ENCODE measurements around the gene TLR10.
A peak's percentile ranks its signal among the peaks of the same experiment; 100 is the strongest.

The TLR10 gene

DNA sequence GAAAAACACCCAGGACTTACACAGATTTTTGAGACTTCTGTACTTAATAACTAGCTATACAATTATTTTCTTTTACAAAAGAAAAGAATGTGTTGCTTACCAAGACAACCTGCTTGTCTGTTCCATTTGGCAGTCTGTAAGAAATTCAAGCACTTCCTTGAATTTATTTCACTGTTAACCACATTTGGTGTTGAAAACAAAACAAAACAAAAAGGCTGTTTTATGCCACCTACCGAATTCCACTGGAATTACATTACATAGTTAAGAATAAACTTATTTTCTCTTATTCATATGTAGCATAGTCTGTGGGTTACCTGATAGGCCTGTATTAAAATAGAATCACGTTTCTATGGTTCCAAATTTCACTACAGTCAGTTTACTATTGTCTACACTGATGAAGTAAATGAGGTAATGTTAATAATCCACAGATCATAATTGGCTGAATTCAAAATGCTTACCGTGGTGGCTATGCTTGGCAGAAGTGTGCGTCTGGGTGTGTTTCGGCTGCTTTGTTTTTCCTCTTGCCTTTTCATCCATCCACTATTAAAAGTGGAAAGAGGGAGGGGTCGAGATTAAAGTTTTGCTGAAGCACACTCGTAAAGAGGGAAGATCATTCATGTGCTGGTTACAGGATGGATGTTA lies 22.0 kb upstream of the TLR10 start, which contains the start of gene TLR1:
TSS of gene TLR1 (minus strand) at position 138 of the 642 bp plus-strand sequence. CDS start 5,960 bp downstream, outside the sequence.
- TF ChIP-seq EZH2 (IDR thresholded peaks at IDR 0.05; ENCODE audit: borderline replicate concordance, low read length): no peak
- TF ChIP-seq, protein P1, sequence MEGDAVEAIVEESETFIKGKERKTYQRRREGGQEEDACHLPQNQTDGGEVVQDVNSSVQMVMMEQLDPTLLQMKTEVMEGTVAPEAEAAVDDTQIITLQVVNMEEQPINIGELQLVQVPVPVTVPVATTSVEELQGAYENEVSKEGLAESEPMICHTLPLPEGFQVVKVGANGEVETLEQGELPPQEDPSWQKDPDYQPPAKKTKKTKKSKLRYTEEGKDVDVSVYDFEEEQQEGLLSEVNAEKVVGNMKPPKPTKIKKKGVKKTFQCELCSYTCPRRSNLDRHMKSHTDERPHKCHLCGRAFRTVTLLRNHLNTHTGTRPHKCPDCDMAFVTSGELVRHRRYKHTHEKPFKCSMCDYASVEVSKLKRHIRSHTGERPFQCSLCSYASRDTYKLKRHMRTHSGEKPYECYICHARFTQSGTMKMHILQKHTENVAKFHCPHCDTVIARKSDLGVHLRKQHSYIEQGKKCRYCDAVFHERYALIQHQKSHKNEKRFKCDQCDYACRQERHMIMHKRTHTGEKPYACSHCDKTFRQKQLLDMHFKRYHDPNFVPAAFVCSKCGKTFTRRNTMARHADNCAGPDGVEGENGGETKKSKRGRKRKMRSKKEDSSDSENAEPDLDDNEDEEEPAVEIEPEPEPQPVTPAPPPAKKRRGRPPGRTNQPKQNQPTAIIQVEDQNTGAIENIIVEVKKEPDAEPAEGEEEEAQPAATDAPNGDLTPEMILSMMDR (IDR thresholded peaks at IDR 0.05; ENCODE audit: low read length): peak; percentile 54
- Histone ChIP-seq H3K4me2 (ENCODE audit: low read length) (peak within 1 kb of the TSS; percentile 81), H3K4me1 (ENCODE audit: insufficient read depth, low read length, severe bottlenecking) (peaks cover 29% of the 10 kb centered on the region), H2AFZ (ENCODE audit: low read length) (no peak within 1 kb of the TSS), H3K9me2 (ENCODE audit: low read depth, low read length) (no peaks in the 10 kb centered on the region), H4K20me1 (ENCODE audit: insufficient read depth, low read length) (no peaks in the 10 kb centered on the region), H3K79me2 (ENCODE audit: insufficient read depth, low read length) (no peaks in the 10 kb centered on the region), H3K27me3 (ENCODE audit: insufficient read depth, low read length) (no peaks in the 10 kb centered on the region), H3F3A (ENCODE audit: insufficient read depth, low read length) (no peaks in the 10 kb centered on the region), H3K9ac (ENCODE audit: low read length) (peak within 1 kb of the TSS; percentile 83), H3K4me3 (ENCODE audit: low read depth, low read length, poor library complexity, severe bottlenecking) (peak within 1 kb of the TSS; percentile 61), H3K36me3 (ENCODE audit: insufficient read depth, low read length) (peaks cover 41% of the 10 kb centered on the region), H3K27ac (ENCODE audit: low read depth, low read length, poor library complexity, severe bottlenecking) (peak within 1 kb of the TSS; percentile 95), H3K9me3 (ENCODE audit: low read length) (peaks cover 24% of the 10 kb centered on the region)

DNA sequence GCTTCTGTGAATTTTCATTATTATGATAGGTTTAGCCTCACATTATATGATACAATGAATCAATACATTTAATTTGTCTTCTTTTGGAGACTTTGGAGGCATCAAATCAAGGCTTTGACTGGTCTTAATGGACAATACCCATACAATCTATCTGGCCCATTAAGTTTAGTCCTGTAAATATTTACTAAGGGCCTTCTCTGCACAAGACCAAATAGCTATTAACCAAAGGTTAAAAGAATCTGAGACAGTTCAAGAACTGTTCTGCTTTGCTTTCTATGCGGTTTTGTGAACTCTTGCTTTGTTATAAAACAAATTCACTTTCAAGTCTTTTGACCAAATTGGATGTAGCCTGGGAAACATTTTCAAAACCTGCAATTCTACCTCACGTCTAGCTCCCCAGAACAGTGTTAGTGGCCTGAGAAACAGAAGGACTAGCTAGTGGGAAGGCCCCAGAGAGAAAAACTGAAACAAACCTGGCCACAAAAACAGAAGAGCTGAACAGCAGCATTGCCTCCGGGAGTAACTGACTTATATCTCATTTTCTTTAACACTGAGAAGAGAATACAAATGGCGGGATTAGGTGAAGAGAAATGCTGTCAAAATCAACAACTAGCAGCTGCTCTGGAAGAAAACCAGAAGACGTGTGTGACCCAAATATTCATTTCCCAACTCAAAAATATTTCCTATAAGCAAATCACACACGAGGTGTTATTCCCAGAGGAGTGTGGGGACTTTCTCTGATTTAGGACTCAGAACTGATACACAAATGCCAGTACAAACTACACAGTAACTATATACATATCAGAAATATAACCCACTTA lies 21.3 kb upstream of the TLR10 start:
- H3F3A ChIP-seq (ENCODE audit: insufficient read depth, low read length): no peaks in the 10 kb centered on the region
- H3K9ac ChIP-seq (ENCODE audit: low read length): peak overlapping the region; percentile 83
- H3K4me2 ChIP-seq (ENCODE audit: low read length): peak overlapping the region; percentile 81
- peaks cover 27% of the 10 kb centered on the region for H3K9me3 ChIP-seq (ENCODE audit: low read length)
- H4K20me1 ChIP-seq (ENCODE audit: insufficient read depth, low read length): no peaks in the 10 kb centered on the region
- no peaks in the 10 kb centered on the region for H3K79me2 ChIP-seq (ENCODE audit: insufficient read depth, low read length)
- no peak overlapping the region for H2AFZ ChIP-seq (ENCODE audit: low read length)
- TF ChIP-seq, protein P1 (IDR thresholded peaks at IDR 0.05; ENCODE audit: low read length): no peak
- TF ChIP-seq EZH2 (IDR thresholded peaks at IDR 0.05; ENCODE audit: borderline replicate concordance, low read length): no peak
- H3K27ac ChIP-seq (ENCODE audit: low read depth, low read length, poor library complexity, severe bottlenecking): peak overlapping the region; percentile 95
- H3K4me3 ChIP-seq (ENCODE audit: low read depth, low read length, poor library complexity, severe bottlenecking): peak overlapping the region; percentile 61
- peaks cover 48% of the 10 kb centered on the region for H3K36me3 ChIP-seq (ENCODE audit: insufficient read depth, low read length)
- peaks cover 29% of the 10 kb centered on the region for H3K4me1 ChIP-seq (ENCODE audit: insufficient read depth, low read length, severe bottlenecking)
- H3K27me3 ChIP-seq (ENCODE audit: insufficient read depth, low read length): no peaks in the 10 kb centered on the region
- H3K9me2 ChIP-seq (ENCODE audit: low read depth, low read length): no peaks in the 10 kb centered on the region

DNA sequence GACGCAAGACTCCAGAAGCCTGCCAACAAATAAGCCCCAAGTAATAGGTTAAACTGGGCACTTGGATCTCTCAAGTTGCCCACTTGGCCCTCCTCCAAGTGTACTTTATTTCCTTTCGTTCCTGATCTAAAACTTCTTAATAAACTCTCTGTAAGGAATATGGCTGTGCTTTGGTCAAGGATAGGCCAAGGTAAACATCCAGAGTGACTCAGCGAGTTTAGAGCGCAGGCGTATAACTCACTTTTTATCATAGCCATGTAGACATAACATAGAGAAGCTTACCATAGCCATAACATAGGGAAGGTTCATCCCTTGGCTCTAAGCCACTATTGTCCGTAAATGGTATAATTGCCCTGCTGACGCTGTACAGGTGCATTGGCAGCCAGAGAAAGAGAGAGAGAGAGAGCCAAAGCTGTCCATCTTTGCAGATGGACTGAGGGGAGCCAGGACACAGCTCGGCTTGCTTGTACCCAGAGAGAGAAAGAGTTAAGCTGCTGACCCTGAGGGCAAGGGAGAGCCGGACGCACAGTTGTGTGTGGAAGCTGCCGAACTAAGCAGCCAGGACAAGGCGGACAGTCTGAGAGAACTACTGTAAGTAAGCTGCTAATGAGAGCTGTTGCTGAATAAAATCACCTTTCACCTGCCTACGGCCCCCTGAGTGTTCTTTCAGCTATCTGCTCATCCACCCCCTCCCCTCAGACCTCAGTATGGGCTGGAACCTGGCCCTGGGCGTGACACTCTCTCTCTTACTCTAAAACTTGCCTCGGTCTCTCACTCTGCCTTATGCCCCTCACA lies 20.0 kb upstream of the TLR10 start:
- Histone ChIP-seq H3K27ac (ENCODE audit: low read depth, low read length, poor library complexity, severe bottlenecking) (no peak overlapping the region), H3K9me2 (ENCODE audit: low read depth, low read length) (no peaks in the 10 kb centered on the region), H3K9ac (ENCODE audit: low read length) (no peak overlapping the region), H3K36me3 (ENCODE audit: insufficient read depth, low read length) (peaks cover 61% of the 10 kb centered on the region), H3K4me2 (ENCODE audit: low read length) (no peak overlapping the region), H3K27me3 (ENCODE audit: insufficient read depth, low read length) (no peaks in the 10 kb centered on the region), H3F3A (ENCODE audit: insufficient read depth, low read length) (no peaks in the 10 kb centered on the region), H3K9me3 (ENCODE audit: low read length) (peaks cover 34% of the 10 kb centered on the region), H3K4me1 (ENCODE audit: insufficient read depth, low read length, severe bottlenecking) (peaks cover 29% of the 10 kb centered on the region), H4K20me1 (ENCODE audit: insufficient read depth, low read length) (no peaks in the 10 kb centered on the region), H2AFZ (ENCODE audit: low read length) (no peak overlapping the region), H3K4me3 (ENCODE audit: low read depth, low read length, poor library complexity, severe bottlenecking) (peak overlapping the region; percentile 61), H3K79me2 (ENCODE audit: insufficient read depth, low read length) (no peaks in the 10 kb centered on the region)
- TF ChIP-seq, protein P1 (IDR thresholded peaks at IDR 0.05; ENCODE audit: low read length): no peak
- no peak for TF ChIP-seq EZH2 (IDR thresholded peaks at IDR 0.05; ENCODE audit: borderline replicate concordance, low read length)
